HEK293 (cell line): ENCODE results near the gene CUL7.

ENCODE experiments used
- CTCF ChIP-seq: fragments of 450-650 bp; formaldehyde crosslinking; IDR thresholded peaks from 2 replicates; pipeline ENCODE4 v1.5.1; 2016; ENCODE audit warnings: missing biosample characterization, missing genetic modification characterization
- ELK4 ChIP-seq: IDR thresholded peaks from 2 replicates; pipeline ENCODE4 v1.6.1; 2011; ENCODE audit warnings: mild to moderate bottlenecking, low read depth, low read length, borderline replicate concordance
- YY1 ChIP-seq: fragments of 450-650 bp; formaldehyde crosslinking; IDR thresholded peaks from 2 replicates; pipeline ENCODE4 v1.5.1; 2018; ENCODE audit warnings: missing biosample characterization, missing genetic modification characterization
- ZBTB7A ChIP-seq: fragments of 450-650 bp; formaldehyde crosslinking; IDR thresholded peaks from 2 replicates; pipeline ENCODE4 v1.5.1; 2016; ENCODE audit warnings: low read depth, missing biosample characterization, missing genetic modification characterization
- ZNF274 ChIP-seq, 2 experiments: fragments of 200-500 bp in 1 of 2; fragments of 450-650 bp in 1 of 2; sonication (Bioruptor generic) in 1 of 2; formaldehyde crosslinking in 1 of 2; IDR thresholded peaks; 2 replicates each; pipeline versions ENCODE4 v1.5.1 to v1.6.1; 2014 to 2016; ENCODE audit warnings: borderline replicate concordance in 1 of 2, inconsistent platforms in 1 of 2, low read length in 1 of 2, missing biosample characterization in 1 of 2, missing genetic modification characterization in 1 of 2
- ZNF621 ChIP-seq: fragments of 450-650 bp; formaldehyde crosslinking; IDR thresholded peaks from 2 replicates; pipeline ENCODE4 v1.5.1; 2017; ENCODE audit warnings: missing biosample characterization, missing genetic modification characterization
- ZNF747 ChIP-seq: fragments of 450-650 bp; formaldehyde crosslinking; IDR thresholded peaks from 2 replicates; pipeline ENCODE4 v1.5.1; 2016; ENCODE audit warnings: missing biosample characterization, missing genetic modification characterization

GRCh38 chr6:43091436-43091991 is 37.9 kb upstream of the CUL7 start:
- TF ChIP-seq ZNF747 (tag by site-specific recombination), result no peak
- TF ChIP-seq CTCF (tag by site-specific recombination), result no peak
- no peak for TF ChIP-seq YY1 (tag by site-specific recombination)
- no peak for TF ChIP-seq ZNF274 (IDR thresholded peaks at IDR 0.05; ENCODE audit: low read length)
- TF ChIP-seq ZNF274 (tag by site-specific recombination; IDR thresholded peaks at IDR 0.05; ENCODE audit: borderline replicate concordance), result no peak
- no peak for TF ChIP-seq ZBTB7A
- no peak for TF ChIP-seq ZNF621 (tag by site-specific recombination)
- no peak for TF ChIP-seq ELK4
